Large intestine (tissue), 3 donors: ENCODE results near the gene ATP5PD. TPM values are rescaled to one million over a fixed set of nuclear protein-coding genes. Genes with fewer than 3 reads are reported as not detected.
A peak's percentile ranks its signal among the peaks of the same experiment; 100 is the strongest.
"Not testable (repeated sequence)": the region's sequence is repeated elsewhere in the genome, so short reads cannot be mapped to it uniquely, and the experiment has no call there.

Experiments used
- DNase-seq, 2 donors: peaks; one replicate each; pipeline versions ENCODE4 v3.0.0 to v3.0.0-alpha.2; 2013
- H3K27ac ChIP-seq: one replicate; pipeline ENCODE4 v1.5.1; 2013; ENCODE audit warnings: low read length
- H3K27me3 ChIP-seq: 2 replicates; pipeline ENCODE4 v1.6.1; 2013; ENCODE audit warnings: low read length; ENCODE audit not compliant: control insufficient read depth, insufficient read depth
- H3K36me3 ChIP-seq: 2 replicates; pipeline ENCODE4 v1.6.1; 2013; ENCODE audit warnings: low read length; ENCODE audit not compliant: control insufficient read depth, insufficient read depth
- H3K4me1 ChIP-seq: one replicate; pipeline ENCODE4 v1.6.1; 2013; ENCODE audit warnings: low read length; ENCODE audit not compliant: control insufficient read depth, insufficient read depth
- H3K4me3 ChIP-seq: one replicate; pipeline ENCODE4 v1.5.1; 2013; ENCODE audit warnings: low read length
- H3K9me3 ChIP-seq: one replicate; pipeline ENCODE4 v1.6.1; 2013; ENCODE audit warnings: mild to moderate bottlenecking, low read depth, low read length, moderate library complexity; ENCODE audit not compliant: control insufficient read depth
- WGBS: methylation state at CpG from one replicate; pipeline ENCODE4 v1.1.5; 2013; ENCODE audit warnings: low lambda C conversion rate; ENCODE audit not compliant: insufficient coverage; 5-methylcytosine and 5-hydroxymethylcytosine counted together
- polyA plus RNA-seq: library from polyadenylated mRNA; unstranded; fragments of 120-200 nt; gene quantifications from one replicate; pipeline ENCODE4 v1.2.1, GENCODE V29; 2013

ATP5PD gene
- polyA plus RNA-seq, 1 donor, result 321 TPM

DNA sequence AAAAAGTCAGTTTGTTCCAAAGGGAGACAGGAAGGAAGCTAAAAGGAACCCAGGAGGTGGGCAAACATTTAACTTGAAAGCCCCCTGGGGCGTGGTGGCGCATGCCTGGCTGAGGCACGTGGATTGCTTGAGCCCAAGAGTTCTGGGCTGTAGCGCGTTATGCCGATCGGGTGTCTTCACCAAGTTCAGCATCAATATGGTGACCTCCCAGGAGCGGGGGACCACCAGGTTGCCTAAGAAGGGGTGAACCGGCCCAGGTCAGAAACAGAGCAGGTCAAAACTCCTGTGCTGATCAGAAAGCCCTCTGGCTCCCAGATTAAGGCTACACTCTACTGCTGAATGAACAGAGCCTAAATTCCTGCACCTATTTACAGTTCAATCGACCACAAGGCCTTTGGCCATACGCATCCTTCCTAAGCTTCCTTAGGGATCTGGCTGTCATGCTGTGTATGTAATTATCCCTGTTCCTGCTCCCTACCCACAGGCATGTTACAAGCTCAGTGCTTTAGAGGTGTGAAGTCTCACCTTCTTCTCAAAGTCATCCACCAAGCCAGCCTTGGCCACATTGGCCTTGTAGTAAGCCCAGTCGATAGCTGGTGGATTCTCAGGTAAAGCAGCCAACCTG is 5.0 kb downstream of the ATP5PD start:
- H3K9me3 ChIP-seq, result peaks cover 3% of the 10 kb centered on the region
- H3K36me3 ChIP-seq, result peaks cover 40% of the 10 kb centered on the region
- no peak for DNase-seq
- WGBS, result 100% methylated on average over 1 of the region's 12 CpGs
- H3K4me3 ChIP-seq, result no peak overlapping the region
- no peak overlapping the region for H3K27ac ChIP-seq
- no peaks in the 10 kb centered on the region for H3K27me3 ChIP-seq
- no peaks in the 10 kb centered on the region for H3K4me1 ChIP-seq

GRCh38 chr17:75039238-75039637 is 7.5 kb downstream of the ATP5PD start:
- H3K4me1 ChIP-seq, result peaks cover 3% of the 10 kb centered on the region
- no peak for DNase-seq
- no peaks in the 10 kb centered on the region for H3K9me3 ChIP-seq
- H3K36me3 ChIP-seq, result peaks cover 40% of the 10 kb centered on the region
- WGBS, result no CpG with 5 or more reads among the region's 5 CpGs
- no peak overlapping the region for H3K4me3 ChIP-seq
- H3K27ac ChIP-seq, result no peak overlapping the region
- H3K27me3 ChIP-seq, result no peaks in the 10 kb centered on the region

DNA sequence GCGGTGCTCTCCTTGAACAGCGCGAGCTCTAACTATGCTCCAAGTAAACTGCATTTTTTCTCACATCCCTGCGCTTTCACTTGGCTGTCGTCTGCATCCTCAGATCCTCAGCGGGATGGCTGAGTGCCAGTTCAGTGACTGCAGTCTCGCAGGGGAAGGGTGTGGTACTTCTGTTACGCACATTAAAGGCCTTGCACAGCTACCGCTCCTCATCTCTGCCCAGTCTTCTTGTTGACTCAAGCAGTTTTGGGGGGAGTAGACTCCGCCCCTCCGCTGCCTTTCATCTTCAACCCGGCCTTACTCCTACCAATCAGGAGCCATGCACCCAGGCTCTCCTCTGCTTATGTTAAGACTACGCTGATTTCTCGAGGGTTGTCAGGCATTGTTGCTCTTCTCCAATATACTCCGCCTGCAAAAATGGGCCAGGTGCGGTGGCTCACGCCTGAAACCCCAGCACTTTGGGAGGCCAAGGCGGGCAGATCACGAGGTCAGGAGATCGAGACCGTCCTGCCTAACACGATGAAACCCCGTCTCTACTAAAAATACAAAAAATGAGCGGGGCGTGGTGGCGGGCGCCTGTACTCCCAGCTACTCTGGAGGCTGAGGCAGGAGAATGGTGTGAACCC is 10.0 kb downstream of the ATP5PD start:
- Histone ChIP-seq H3K27me3 (no peaks in the 10 kb centered on the region), H3K36me3 (peaks cover 35% of the 10 kb centered on the region), H3K4me1 (peaks cover 6% of the 10 kb centered on the region), H3K4me3 (no peak overlapping the region), H3K9me3 (no peaks in the 10 kb centered on the region), H3K27ac (no peak overlapping the region)
- 100% methylated on average over 1 of the region's 27 CpGs for WGBS
- peak in 1 of 2 donors; percentile 29 for DNase-seq

- H3K4me1 ChIP-seq, result peaks cover 6% of the 10 kb centered on the region
- peak; percentile 84 to 85 for DNase-seq
These were observed 12.4 kb downstream of the ATP5PD start for GRCh38 chr17:75034236-75034908.

DNA sequence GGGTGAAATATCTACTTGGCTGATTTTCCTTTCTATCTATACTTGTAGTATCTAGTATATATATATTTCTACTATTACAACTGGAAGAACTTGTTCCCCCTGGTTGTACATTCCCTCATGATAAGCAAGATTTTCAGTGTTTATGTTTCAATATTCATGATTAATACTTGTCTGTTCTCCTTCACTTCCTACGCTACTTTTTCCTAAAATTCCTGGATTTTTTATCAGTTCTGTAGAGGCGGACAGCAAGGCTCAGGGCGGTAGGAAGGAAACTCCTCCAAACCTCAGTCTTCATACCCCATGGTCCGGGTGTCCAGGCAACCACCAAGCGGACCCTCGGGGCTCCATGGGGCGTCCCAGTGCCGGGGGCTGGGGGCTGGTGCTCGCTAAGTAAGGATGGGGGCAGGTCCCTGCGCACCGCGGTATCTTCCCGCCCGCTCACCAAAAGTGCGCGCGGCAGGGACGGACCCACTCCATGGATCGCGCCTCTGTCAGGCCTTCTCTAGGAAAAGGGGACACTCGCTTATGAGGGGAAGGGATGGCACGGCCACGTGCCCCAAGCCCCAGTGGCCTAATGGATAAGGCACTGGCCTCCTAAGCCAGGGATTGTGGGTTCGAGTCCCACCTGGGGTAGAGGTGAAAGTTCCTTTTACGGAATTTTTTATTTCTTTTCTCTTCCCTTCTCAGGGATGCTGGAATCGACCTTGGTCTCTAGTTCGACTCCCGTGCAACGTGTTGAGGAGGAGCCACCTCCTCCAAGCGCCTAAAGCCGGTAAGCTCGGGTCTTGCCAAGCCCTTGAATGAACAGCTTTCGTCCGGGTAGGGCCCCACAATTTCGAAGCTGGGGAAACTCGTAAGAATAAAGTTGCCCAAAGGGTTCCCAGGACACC is 13.2 kb downstream of the ATP5PD start:
- Histone ChIP-seq H3K36me3 (peaks cover 4% of the 10 kb centered on the region), H3K27me3 (no peaks in the 10 kb centered on the region), H3K4me1 (peaks cover 6% of the 10 kb centered on the region), H3K27ac (peak overlapping the region; percentile 87), H3K4me3 (peak overlapping the region; percentile 82), H3K9me3 (peaks cover 6% of the 10 kb centered on the region)
- WGBS, result no CpG with 5 or more reads among the region's 36 CpGs
- DNase-seq, result peak; percentile 90 to 92

More at GRCh38 chr17:75034236-75034908, 12.4 kb downstream of the ATP5PD start:
- peaks cover 11% of the 10 kb centered on the region for H3K36me3 ChIP-seq
- peaks cover 6% of the 10 kb centered on the region for H3K9me3 ChIP-seq
- no peaks in the 10 kb centered on the region for H3K27me3 ChIP-seq
- peak overlapping the region; percentile 82 for H3K4me3 ChIP-seq
- no CpG with 5 or more reads among the region's 43 CpGs for WGBS
- peak overlapping the region; percentile 87 for H3K27ac ChIP-seq

DNA sequence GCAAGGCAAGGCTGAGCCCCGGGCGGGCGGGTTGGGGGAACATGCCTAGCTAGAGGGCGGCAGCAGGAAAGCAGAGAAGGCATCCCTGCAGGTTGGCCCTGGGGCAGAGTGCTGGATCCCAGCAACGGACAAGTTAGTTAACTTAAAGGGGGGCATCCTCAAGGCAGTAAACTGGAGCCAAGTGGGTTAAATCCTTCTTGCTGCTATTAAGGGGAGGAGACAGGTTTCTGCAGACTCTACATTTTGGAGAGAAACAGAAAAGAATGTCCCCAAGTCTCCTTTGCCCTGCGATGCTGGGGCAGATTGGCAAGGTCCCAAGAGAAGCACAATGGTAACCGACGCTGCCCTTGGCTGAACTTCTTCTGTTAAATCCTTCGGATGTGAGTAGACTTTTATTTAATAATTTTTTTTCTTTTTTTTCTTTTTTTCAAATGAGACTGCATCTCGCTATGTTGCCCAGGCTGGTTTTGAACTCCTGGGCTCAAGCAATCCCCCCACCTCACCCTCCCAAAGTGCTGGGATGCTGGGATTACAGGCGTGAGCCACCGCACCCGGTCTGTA is 14.0 kb downstream of the ATP5PD start:
- peak in 1 of 2 donors; percentile 30 for DNase-seq
- Histone ChIP-seq H3K4me3 (peak overlapping the region; percentile 82), H3K27me3 (no peaks in the 10 kb centered on the region), H3K4me1 (peaks cover 6% of the 10 kb centered on the region), H3K27ac (no peak overlapping the region), H3K36me3 (no peaks in the 10 kb centered on the region), H3K9me3 (peaks cover 6% of the 10 kb centered on the region)
- 20% methylated on average over 3 of the region's 13 CpGs for WGBS

GRCh38 chr17:75031972-75032719 is 14.6 kb downstream of the ATP5PD start:
- peaks cover 6% of the 10 kb centered on the region for H3K9me3 ChIP-seq
- peak overlapping the region; percentile 10 for H3K4me3 ChIP-seq
- WGBS, result no CpG with 5 or more reads among the region's 10 CpGs
- peak; percentile 50 to 65 for DNase-seq
- H3K27ac ChIP-seq, result no peak overlapping the region
- H3K27me3 ChIP-seq, result no peaks in the 10 kb centered on the region
- H3K4me1 ChIP-seq, result peaks cover 6% of the 10 kb centered on the region
- no peaks in the 10 kb centered on the region for H3K36me3 ChIP-seq

GRCh38 chr17:75030161-75030560 is 16.6 kb downstream of the ATP5PD start:
- H3K27ac ChIP-seq, result no peak overlapping the region
- H3K27me3 ChIP-seq, result no peaks in the 10 kb centered on the region
- H3K9me3 ChIP-seq, result peaks cover 6% of the 10 kb centered on the region
- H3K4me3 ChIP-seq, result no peak overlapping the region
- no peaks in the 10 kb centered on the region for H3K36me3 ChIP-seq
- peaks cover 2% of the 10 kb centered on the region for H3K4me1 ChIP-seq
- DNase-seq, result no peak
- 60% methylated on average over 3 of the region's 8 CpGs for WGBS

GRCh38 chr17:75026650-75027049 is 20.1 kb downstream of the ATP5PD start:
- not testable (repeated sequence) for H3K4me3 ChIP-seq, H3K9me3 ChIP-seq, H3K27me3 ChIP-seq, H3K4me1 ChIP-seq, H3K27ac ChIP-seq, DNase-seq, H3K36me3 ChIP-seq
- WGBS, result no CpG with 5 or more reads among the region's 2 CpGs
